ENCODE results near the gene SYPL1.

Gene SYPL1

GRCh38 chr7:106110885-106111654, 1.0 kb downstream of the SYPL1 start:
- Mint-ChIP-seq H3K4me1 (peaks cover 68% of the 10 kb centered on the region), H3K27me3 (no peaks in the 10 kb centered on the region), H3K4me3 (peak overlapping the region; percentile 91), H3K27ac (peak overlapping the region; percentile 89), H3K36me3 (ENCODE audit: low read depth) (peaks cover 4% of the 10 kb centered on the region), H3K9me3 (no peaks in the 10 kb centered on the region)
- ATAC-seq (no peak), DNase-seq (no peak)

DNA sequence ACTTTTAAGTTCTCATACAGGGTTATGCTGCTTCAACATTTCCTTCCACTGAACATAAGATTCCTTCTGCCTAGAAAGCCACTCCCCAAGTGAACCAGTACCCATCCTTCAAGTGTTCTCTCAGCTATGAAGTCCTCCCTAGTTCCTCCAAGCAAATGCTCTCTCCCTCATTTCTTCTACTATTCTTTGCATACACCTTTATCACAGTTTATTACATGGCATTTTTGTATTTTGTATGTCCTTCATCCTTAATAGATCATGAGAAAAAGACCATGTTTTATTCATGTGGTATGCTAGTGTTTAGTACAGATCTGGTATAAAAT, 1.9 kb downstream of the SYPL1 start:
- Mint-ChIP-seq H3K27me3 (no peaks in the 10 kb centered on the region), H3K9me3 (no peaks in the 10 kb centered on the region), H3K27ac (no peak overlapping the region), H3K4me3 (peak overlapping the region; percentile 91), H3K36me3 (ENCODE audit: low read depth) (peaks cover 8% of the 10 kb centered on the region), H3K4me1 (peaks cover 70% of the 10 kb centered on the region)
- DNase-seq (no peak), ATAC-seq (no peak)

DNA sequence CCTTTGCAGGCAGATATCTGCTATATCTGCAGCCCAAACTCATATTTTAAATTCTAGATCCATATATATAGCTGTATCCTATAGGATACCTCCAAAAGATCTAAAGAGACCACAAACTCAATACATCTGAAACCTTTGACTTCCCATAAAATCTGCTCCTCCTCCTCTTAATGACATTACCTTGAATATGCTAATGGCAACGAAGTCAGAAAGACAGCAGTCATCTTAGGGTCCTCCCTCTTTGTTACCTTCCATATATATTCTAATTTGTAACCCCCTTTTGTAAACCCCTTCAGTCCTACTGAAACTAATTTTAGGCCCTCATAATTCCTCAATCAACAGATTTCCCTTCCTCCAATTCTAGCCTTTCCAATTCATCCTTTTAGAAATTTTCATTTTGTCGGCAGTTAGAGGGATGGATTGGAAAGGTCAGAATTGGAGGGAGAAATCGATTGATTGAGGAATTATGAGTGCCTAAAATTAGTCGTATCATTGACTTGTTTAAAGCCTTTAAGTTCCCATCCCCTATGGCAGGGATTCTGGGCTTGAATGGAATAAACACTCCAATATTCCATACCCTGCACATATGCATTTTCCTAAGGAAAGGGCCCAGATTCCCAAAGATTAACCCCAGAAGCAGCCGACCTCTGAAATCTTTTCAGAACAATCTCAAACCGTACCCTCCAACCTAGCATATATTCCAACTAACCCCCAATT, 2.4 kb downstream of the SYPL1 start:
- Mint-ChIP-seq H3K27ac (peak overlapping the region; percentile 26), H3K4me1 (peaks cover 70% of the 10 kb centered on the region), H3K4me3 (peak overlapping the region; percentile 91), H3K27me3 (no peaks in the 10 kb centered on the region), H3K9me3 (no peaks in the 10 kb centered on the region), H3K36me3 (ENCODE audit: low read depth) (peaks cover 8% of the 10 kb centered on the region)
- ATAC-seq (no peak), DNase-seq (no peak)

- no peak for ATAC-seq
Measured at GRCh38 chr7:106108991-106109390, 3.1 kb downstream of the SYPL1 start.

DNA sequence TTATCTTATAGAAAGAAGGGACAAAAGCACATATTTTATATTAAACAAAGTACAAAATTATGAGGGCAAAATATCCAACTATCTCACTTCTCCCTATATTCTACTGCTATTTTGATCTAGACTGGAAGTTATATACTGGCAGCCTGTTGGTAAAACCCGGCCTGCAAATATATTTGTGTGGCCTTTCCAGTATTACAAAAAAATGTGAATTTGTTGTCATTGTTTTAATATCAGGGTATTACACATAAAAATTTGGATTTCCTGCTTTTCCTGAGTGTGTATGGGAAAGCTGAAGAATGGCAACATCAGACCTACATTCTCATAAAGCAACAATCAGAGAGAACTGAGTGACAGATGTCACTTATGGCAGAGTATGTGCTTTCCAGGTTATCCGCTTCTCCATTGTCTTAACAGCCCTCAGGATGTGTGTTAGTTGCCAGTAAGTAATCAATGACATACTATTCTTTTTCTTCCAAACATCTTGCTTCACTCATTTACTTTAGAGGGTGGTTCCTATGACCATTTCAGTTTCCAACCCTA, 7.3 kb downstream of the SYPL1 start:
- Mint-ChIP-seq H3K4me3 (no peak overlapping the region), H3K27ac (no peak overlapping the region), H3K36me3 (ENCODE audit: low read depth) (peaks cover 11% of the 10 kb centered on the region), H3K9me3 (no peaks in the 10 kb centered on the region), H3K4me1 (peaks cover 72% of the 10 kb centered on the region), H3K27me3 (no peaks in the 10 kb centered on the region)
- ATAC-seq (no peak), DNase-seq (no peak)

More at GRCh38 chr7:106108991-106109390, 3.1 kb downstream of the SYPL1 start:
- H3K36me3 Mint-ChIP-seq (ENCODE audit: low read depth), result peaks cover 8% of the 10 kb centered on the region
- H3K27me3 Mint-ChIP-seq, result no peaks in the 10 kb centered on the region
- peaks cover 67% of the 10 kb centered on the region for H3K4me1 Mint-ChIP-seq
- peak overlapping the region; percentile 31 for H3K4me3 Mint-ChIP-seq
- H3K9me3 Mint-ChIP-seq, result no peaks in the 10 kb centered on the region
- DNase-seq, result no peak
- peak overlapping the region; percentile 26 for H3K27ac Mint-ChIP-seq

DNA sequence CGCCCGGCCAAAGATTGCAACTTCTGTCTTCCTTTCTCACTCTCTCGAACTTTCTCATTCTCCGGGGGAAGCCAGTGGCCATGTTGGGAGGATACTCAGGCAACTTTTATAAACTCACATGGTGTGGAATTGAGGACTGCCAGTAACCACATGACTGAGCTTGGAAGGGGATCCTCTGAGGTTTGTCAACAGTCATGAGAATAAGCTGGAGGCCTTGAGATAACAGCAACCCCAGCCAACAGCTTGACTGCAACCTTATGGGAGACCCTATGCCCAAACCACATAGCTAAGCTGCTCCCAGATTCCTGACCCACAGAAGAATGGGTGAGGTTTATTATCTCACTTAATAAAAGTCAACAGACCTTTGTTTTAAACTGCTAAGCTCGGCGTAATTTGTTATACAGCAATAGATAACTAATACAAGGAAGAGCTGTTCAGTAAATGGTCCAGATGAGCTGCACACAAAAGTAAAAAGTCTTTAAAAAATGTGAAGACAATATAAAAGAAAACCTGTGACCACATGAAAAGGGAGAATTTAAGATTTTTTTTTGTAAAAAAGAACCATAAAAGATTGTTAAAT, 9.6 kb downstream of the SYPL1 start:
- Mint-ChIP-seq H3K9me3 (no peaks in the 10 kb centered on the region), H3K4me3 (no peak overlapping the region), H3K36me3 (ENCODE audit: low read depth) (peaks cover 17% of the 10 kb centered on the region), H3K4me1 (peaks cover 68% of the 10 kb centered on the region), H3K27me3 (no peaks in the 10 kb centered on the region), H3K27ac (peak overlapping the region; percentile 33)
- ATAC-seq, result no peak
- DNase-seq, result no peak

DNA sequence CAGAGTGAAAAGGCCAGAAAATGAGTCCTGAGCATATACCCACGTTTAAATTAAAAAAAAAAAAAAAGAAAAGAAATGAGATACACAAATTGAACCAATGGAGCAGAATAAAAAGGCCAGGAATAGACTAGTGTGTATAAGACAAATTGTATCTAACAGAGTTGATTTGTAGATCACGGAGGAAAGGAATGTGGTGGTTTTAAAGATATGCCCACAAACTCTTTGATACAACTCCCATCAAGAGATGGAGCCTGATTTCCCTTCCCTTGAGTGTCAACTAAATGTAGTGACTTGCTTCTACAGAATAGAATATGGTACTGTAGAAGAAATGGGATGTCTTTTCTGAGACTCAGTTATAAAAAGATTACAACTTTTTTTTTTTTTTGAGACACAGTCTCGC, 10.4 kb downstream of the SYPL1 start:
- peaks cover 68% of the 10 kb centered on the region for H3K4me1 Mint-ChIP-seq
- no peak overlapping the region for H3K4me3 Mint-ChIP-seq
- ATAC-seq, result no peak

GRCh38 chr7:106100863-106101629, 11.1 kb downstream of the SYPL1 start:
- H3K36me3 Mint-ChIP-seq (ENCODE audit: low read depth), result peaks cover 13% of the 10 kb centered on the region

More for the DNA sequence above, 10.4 kb downstream of the SYPL1 start:
- H3K27ac Mint-ChIP-seq, result no peak overlapping the region
- no peaks in the 10 kb centered on the region for H3K9me3 Mint-ChIP-seq
- peaks cover 13% of the 10 kb centered on the region for H3K36me3 Mint-ChIP-seq (ENCODE audit: low read depth)
- DNase-seq, result no peak
- H3K27me3 Mint-ChIP-seq, result no peaks in the 10 kb centered on the region

DNA sequence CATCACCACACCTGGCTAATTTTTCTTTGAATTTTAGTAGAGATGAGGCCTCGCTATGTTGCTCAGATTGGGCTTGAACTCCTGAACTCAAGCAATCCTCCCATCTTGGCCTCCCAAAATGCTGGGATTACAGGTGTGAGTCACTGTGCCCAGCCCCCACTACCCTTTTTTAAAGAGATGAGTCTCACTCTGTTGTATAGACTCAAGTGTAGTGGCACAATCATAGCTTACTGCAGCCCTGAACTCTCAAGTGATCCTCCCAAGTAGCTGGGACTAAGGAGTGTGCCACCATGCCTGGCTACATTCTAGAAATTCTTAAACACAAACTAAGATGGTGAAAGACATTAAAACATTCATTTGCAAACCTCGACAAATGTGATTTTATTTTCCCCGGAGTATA, 12.6 kb downstream of the SYPL1 start:
- Mint-ChIP-seq H3K9me3 (no peaks in the 10 kb centered on the region), H3K4me1 (peaks cover 49% of the 10 kb centered on the region), H3K36me3 (ENCODE audit: low read depth) (peaks cover 9% of the 10 kb centered on the region), H3K27ac (no peak overlapping the region), H3K27me3 (no peaks in the 10 kb centered on the region), H3K4me3 (no peak overlapping the region)
- ATAC-seq (no peak), DNase-seq (no peak)

More at GRCh38 chr7:106100863-106101629, 11.1 kb downstream of the SYPL1 start:
- H3K27ac Mint-ChIP-seq, result no peak overlapping the region
- peaks cover 63% of the 10 kb centered on the region for H3K4me1 Mint-ChIP-seq
- ATAC-seq (no peak), DNase-seq (no peak)
- no peaks in the 10 kb centered on the region for H3K9me3 Mint-ChIP-seq
- no peaks in the 10 kb centered on the region for H3K27me3 Mint-ChIP-seq
- no peak overlapping the region for H3K4me3 Mint-ChIP-seq

DNA sequence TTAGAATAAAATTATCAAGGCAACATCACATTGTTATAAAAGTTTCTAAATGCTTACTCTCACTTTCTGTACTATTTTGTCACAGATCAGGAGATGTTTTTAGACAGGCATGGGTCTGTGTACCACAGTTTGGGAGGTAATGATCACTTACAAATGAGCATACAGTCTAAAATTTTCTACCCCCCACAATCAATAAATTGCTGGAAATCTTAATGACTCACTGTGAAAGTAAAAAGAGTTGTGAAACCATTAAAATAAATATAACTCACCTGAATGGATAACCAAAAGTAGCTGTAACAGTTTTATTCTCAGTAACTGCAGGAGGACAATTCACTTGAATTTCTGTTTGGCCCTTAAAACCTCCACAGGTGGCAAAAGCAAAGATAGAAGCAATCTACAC, 13.2 kb downstream of the SYPL1 start:
- H3K4me3 Mint-ChIP-seq, result no peak overlapping the region
- H3K4me1 Mint-ChIP-seq, result peaks cover 48% of the 10 kb centered on the region
- DNase-seq, result no peak
- no peaks in the 10 kb centered on the region for H3K27me3 Mint-ChIP-seq
- peaks cover 8% of the 10 kb centered on the region for H3K36me3 Mint-ChIP-seq (ENCODE audit: low read depth)
- H3K27ac Mint-ChIP-seq, result peak overlapping the region; percentile 1
- ATAC-seq, result no peak
- H3K9me3 Mint-ChIP-seq, result no peaks in the 10 kb centered on the region

DNA sequence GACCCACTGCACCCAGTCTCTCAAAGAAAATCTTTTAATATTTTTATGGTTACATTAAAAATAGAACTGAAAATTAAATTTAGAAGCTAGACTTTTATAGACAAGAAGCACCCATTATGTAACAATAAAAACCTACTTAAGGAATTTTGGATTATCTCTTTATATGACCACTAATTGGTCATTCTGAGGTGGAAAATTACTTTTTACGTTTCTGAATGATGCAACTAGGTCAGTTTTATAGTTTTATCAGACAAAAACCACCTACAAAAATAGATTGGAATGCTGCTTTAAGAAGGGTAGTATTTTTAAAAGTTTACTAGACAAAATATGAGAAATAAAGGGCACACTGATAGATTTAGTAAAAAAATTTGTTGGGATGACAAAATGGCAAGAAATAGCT, 16.5 kb downstream of the SYPL1 start:
- ATAC-seq (no peak), DNase-seq (no peak)
- peaks cover 19% of the 10 kb centered on the region for H3K4me1 Mint-ChIP-seq
- H3K4me3 Mint-ChIP-seq, result no peak overlapping the region
- no peak overlapping the region for H3K27ac Mint-ChIP-seq
- no peaks in the 10 kb centered on the region for H3K27me3 Mint-ChIP-seq
- no peaks in the 10 kb centered on the region for H3K9me3 Mint-ChIP-seq
- peaks cover 22% of the 10 kb centered on the region for H3K36me3 Mint-ChIP-seq (ENCODE audit: low read depth)

DNA sequence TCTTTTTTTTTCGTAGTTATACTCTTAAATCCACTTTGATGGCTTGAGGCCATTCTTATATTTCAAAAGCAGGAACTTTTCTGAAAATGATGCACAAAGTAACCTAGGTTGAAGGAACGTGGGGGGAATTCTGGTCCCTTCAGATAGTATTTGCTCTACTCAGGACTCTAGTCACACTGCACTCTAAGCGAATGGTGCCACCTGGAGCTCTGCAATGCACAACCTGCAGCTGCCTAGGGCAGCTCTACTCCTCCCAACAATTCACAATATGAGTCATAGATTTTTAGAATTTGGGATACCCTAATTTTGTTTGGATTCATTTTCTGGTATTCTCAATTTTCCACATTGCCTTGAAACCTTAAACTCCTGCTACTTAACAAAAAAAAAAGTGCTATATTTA, 17.3 kb downstream of the SYPL1 start:
- peaks cover 12% of the 10 kb centered on the region for H3K4me1 Mint-ChIP-seq
- H3K9me3 Mint-ChIP-seq, result no peaks in the 10 kb centered on the region
- H3K27me3 Mint-ChIP-seq, result no peaks in the 10 kb centered on the region
- ATAC-seq (no peak), DNase-seq (no peak)
- H3K36me3 Mint-ChIP-seq (ENCODE audit: low read depth), result peaks cover 23% of the 10 kb centered on the region
- no peak overlapping the region for H3K27ac Mint-ChIP-seq
- no peak overlapping the region for H3K4me3 Mint-ChIP-seq

GRCh38 chr7:106092204-106092603, 19.9 kb downstream of the SYPL1 start:
- peaks cover 1% of the 10 kb centered on the region for H3K4me1 Mint-ChIP-seq
- no peak overlapping the region for H3K27ac Mint-ChIP-seq
- no peak for DNase-seq
- H3K9me3 Mint-ChIP-seq, result no peaks in the 10 kb centered on the region
- ATAC-seq, result no peak
- peaks cover 30% of the 10 kb centered on the region for H3K36me3 Mint-ChIP-seq (ENCODE audit: low read depth)
- no peaks in the 10 kb centered on the region for H3K27me3 Mint-ChIP-seq
- no peak overlapping the region for H3K4me3 Mint-ChIP-seq

GRCh38 chr7:106089647-106090046, 22.5 kb downstream of the SYPL1 start:
- Mint-ChIP-seq H3K4me3 (no peak overlapping the region), H3K9me3 (no peaks in the 10 kb centered on the region), H3K27me3 (no peaks in the 10 kb centered on the region), H3K4me1 (peaks cover 15% of the 10 kb centered on the region), H3K27ac (no peak overlapping the region), H3K36me3 (ENCODE audit: low read depth) (peaks cover 36% of the 10 kb centered on the region)
- DNase-seq, result no peak
- ATAC-seq, result no peak

Measured in activated naive CD8-positive, alpha-beta T cell treated with anti-CD3 and anti-CD28 coated beads, Interleukin-2, amount 50 U/mL, for 24 hours (primary cell).